ENCODE results near the gene GPX6. TPM values are rescaled to one million over a fixed set of nuclear protein-coding genes. Genes with fewer than 3 reads are reported as not detected.

GPX6 gene
- total RNA-seq, 1 experiment from 2014 or later = not detected

Other genes starting within 250 kb of the GPX6 start
- gene ZSCAN26, start 248.7 kb downstream of the GPX6 start, total RNA-seq (2021; ENCODE audit: unreplicated experiment) = 6.6 TPM
- 7.6 TPM for gene PGBD1, start 234.2 kb downstream of the GPX6 start, total RNA-seq (2021; ENCODE audit: unreplicated experiment)
- gene ZSCAN31, start 179.6 kb downstream of the GPX6 start, total RNA-seq (2021; ENCODE audit: unreplicated experiment) = 10.4 TPM
- 7.0 TPM for gene ZKSCAN3, start 165.8 kb downstream of the GPX6 start, total RNA-seq (2021; ENCODE audit: unreplicated experiment)
- gene ZSCAN12, start 116.0 kb downstream of the GPX6 start, total RNA-seq (2021; ENCODE audit: unreplicated experiment) = 3.2 TPM
- 1.6 TPM for gene ZSCAN23, start 72.3 kb downstream of the GPX6 start, total RNA-seq (2021; ENCODE audit: unreplicated experiment)
- gene GPX5, start 10.1 kb upstream of the GPX6 start, total RNA-seq (2021; ENCODE audit: unreplicated experiment) = not detected

All from Panc1 (cell line).